HG03135 (cell line): ENCODE data around the gene MUC16.

Source experiments
- ATAC-seq: cut with Tn5 transposase; IDR thresholded peaks from one replicate; pipeline ENCODE4 v1.9.1; 2021; ENCODE audit warnings: mild to moderate bottlenecking, moderate library complexity; ENCODE audit not compliant: unreplicated experiment

MUC16 gene

DNA sequence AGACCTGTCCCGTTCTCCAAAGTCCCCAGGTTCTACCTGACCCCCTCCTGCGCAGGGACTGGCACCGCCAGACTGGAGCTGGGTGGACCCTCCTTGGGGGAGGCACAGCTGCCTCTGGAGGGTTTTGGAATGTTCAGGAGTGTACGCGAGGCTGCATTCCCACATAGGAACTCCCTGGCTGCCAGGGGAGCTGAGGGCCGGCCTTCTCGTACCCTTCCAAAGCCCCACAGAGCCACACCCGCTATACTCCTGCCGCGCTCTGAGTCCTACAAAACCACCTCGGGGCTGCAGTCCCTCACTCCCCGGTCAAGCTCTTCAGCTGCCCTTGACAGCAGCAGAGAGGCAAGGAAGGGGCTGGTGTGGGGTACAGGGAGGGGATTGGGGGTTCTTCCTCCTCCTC, 484 bp upstream of the MUC16 start:
- ATAC-seq: no peak

DNA sequence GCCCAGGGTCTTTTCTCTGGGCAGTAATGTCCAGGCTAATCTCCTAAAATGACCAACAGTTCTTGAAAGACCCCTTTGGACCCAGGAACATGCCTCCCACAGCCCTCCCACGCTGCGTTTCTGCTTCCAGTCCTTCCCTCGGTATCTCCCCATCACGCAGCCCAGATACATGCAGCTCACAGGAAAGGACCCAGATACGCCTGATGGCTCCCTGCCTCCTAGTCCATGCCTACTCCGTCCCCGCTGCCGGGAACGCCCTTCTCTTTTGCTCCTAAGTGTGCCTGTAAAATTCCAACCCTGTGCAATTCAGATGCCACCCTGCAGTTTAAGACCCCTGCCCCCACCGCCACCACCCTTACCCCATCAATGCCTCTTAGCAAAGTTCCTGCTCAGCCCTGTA, 778 bp downstream of the MUC16 start:
- no peak for ATAC-seq

DNA sequence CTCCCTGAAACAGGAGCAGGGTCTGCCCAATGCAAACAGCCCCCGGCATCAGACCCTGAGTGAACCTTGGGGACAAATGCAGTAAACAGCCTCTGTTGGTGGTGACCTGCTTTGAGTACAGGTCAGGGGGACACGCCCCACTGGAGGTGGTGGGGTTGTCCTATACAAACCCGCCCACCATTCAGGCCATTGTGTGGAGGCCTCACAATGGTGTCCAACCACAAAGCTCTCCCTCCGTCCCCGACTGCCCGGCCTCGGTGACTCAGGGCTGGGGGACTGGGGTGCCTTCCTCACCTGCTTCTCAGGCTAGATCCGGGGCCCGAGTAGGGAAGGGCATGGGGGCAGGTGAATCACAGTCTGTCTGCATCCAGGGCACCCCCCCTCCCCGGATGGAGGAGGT, 1.5 kb downstream of the MUC16 start:
- no peak for ATAC-seq

DNA sequence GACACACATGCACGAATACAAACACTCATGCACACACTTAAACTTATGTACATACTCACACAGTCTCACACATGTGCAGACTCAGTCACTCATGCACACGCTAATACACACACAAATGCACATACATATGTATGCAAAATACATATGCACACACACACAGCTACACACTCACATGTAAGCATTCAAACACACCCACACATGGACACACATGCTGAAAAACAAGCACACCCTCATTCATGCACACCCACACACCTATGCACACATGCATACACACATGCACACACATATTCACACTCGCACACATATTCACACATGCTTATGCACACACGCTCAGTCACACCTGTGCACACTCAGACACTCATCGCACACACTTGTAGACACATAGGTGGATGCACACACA, 9.3 kb downstream of the MUC16 start:
- no peak for ATAC-seq

DNA sequence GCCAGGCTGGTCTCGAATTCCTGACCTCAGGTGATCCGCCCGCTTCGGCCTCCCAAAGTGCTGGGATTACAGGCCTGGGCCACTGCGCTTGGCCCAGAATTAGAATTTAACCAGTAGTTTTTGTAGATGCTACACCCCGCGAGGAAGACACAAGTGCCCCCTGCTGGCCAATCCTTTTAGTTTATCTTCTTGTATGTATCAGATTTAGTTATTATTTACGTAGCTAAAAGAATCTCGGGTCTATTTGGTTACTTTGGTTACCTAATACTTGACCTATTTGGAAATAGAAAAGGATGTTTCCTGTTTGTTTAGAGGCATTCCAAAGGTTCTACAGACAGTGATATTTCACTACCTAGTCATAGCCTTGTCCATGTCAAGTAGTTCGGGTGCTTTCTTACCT, 22.0 kb downstream of the MUC16 start:
- no peak for ATAC-seq

DNA sequence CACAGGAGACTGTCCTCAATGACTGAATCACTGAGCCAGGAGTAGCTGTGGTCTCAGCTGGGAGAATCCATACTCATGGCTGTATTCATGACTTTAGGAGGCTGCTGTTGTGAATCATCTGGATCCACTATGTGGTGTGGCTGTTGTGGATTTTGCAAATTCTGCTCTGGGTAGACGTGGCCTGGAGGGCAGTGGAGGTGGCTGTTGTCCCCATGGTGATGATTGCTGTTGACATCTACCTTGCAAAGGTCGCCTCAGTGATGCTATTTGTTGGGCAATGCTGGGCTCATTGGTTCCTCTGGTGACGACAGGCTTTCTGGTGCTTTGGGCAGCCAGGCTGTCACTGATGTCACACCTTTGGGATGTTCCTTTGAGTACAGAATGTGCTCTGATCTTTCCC, 23.9 kb downstream of the MUC16 start:
- no peak for ATAC-seq

DNA sequence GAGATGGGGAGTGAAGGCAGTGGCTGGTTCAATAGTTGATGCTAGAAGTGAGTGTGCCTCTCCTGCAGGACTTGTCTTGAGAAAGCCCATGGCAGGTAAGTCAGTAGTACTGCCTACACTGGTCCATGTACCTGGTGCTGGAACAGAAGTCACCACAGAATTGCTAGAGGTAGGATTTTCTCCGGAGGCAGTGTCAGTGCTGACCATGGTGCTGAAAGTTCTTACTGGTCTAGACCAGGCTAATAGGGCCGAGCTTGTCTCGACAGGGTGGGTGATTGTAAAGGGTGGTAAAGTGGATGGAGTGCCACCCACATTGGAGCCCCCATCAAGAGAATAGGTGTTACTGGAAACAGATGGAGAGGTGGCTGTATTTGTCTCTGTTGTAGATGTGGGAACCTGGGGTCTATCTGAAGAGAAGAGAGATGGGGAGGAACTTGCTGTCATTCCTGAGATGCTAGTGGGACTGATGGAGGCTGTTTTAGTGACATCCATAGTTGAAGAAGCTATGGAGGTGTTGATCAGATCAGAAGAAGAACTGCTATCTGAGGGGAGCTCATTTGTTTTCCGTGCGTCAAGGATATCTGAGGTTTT, 36.6 kb downstream of the MUC16 start:
- ATAC-seq: no peak

DNA sequence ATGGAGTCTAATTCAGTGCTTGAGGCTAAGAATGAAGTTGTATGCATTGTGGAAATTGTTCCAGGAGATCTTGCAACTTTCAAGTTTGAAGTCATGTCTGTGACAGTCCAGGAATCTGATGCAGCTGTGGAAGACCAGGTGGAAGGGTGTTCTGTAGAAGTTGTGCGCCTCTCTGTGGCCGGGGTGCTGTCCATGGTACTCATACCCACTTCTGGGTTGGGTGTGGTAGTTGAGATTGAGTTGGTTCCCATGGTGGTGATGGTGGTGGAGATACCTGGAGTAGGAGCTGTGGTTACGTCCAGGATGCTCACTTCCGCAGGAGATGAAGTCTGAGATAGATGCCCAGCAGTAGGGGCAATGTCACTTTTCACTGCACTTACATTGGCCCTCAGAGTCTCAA, 44.3 kb downstream of the MUC16 start:
- no peak for ATAC-seq
